GM19025 (cell line): Measurements from ENCODE around the gene TRMT112.
"Not testable (repeated sequence)": the region's sequence is repeated elsewhere in the genome, so short reads cannot be mapped to it uniquely, and the experiment has no call there.

ENCODE experiments used
- ATAC-seq: cut with Tn5 transposase; IDR thresholded peaks from one replicate; pipeline ENCODE4 v1.9.1; 2021; ENCODE audit warnings: mild to moderate bottlenecking, low read depth, moderate library complexity; ENCODE audit not compliant: unreplicated experiment

The TRMT112 gene

GRCh38 chr11:64334764-64335735, 17.7 kb upstream of the TRMT112 start:
- peak; percentile 57 for ATAC-seq

- ATAC-seq = no peak
These were observed 16.2 kb upstream of the TRMT112 start for GRCh38 chr11:64333556-64333955.

- peak; percentile 71 for ATAC-seq
These were observed 14.4 kb upstream of the TRMT112 start for GRCh38 chr11:64331569-64332371.

GRCh38 chr11:64330888-64331287, 13.5 kb upstream of the TRMT112 start:
- no peak for ATAC-seq

GRCh38 chr11:64327993-64328392, 10.6 kb upstream of the TRMT112 start:
- ATAC-seq = no peak

- no peak for ATAC-seq
These were observed 10.0 kb upstream of the TRMT112 start for GRCh38 chr11:64327375-64327774.

- no peak for ATAC-seq
These were observed 7.5 kb upstream of the TRMT112 start for GRCh38 chr11:64324692-64325469.

- ATAC-seq = not testable (repeated sequence)
These were observed 6.6 kb upstream of the TRMT112 start for GRCh38 chr11:64323984-64324383.

- ATAC-seq = no peak
These were observed 6.0 kb upstream of the TRMT112 start for GRCh38 chr11:64323373-64323772.

GRCh38 chr11:64322925-64323260, 5.5 kb upstream of the TRMT112 start:
- no peak for ATAC-seq

GRCh38 chr11:64321533-64321932, 4.2 kb upstream of the TRMT112 start:
- no peak for ATAC-seq

- ATAC-seq = no peak
These were observed 3.7 kb upstream of the TRMT112 start for GRCh38 chr11:64321026-64321425.

GRCh38 chr11:64320556-64320955, 3.2 kb upstream of the TRMT112 start:
- no peak for ATAC-seq

- no peak for ATAC-seq
These were observed 1.7 kb upstream of the TRMT112 start for GRCh38 chr11:64318766-64319761.

GRCh38 chr11:64317961-64318765, 804 bp upstream of the TRMT112 start, which contains the start of gene PRDX5:
PRDX5 (plus strand) TSS chr11:64318121; CDS start chr11:64318216, 95 bp downstream.
- ATAC-seq = peak; percentile 73

- ATAC-seq = no peak
These were observed 561 bp downstream of the TRMT112 start for GRCh38 chr11:64316672-64317324.

- not testable (repeated sequence) for ATAC-seq
These were observed 1.5 kb downstream of the TRMT112 start for GRCh38 chr11:64315667-64316526.
